Heart left ventricle (tissue), 16 donors: ENCODE results near the gene ELFN1. TPM values are rescaled to one million over a fixed set of nuclear protein-coding genes. Genes with fewer than 3 reads are reported as not detected.

Experiments used
- ATAC-seq, 4 donors: fragments of 200-7000 bp; cut with Tn5 transposase; one replicate each; pipeline ENCODE4 v1.9.1; 2020 to 2022; ENCODE audit warnings: moderate library complexity in 4 of 4, mild to moderate bottlenecking in 3 of 4, moderate number of reproducible peaks in 1 of 4
- DNase-seq, 5 donors: peaks; one replicate each; pipeline ENCODE4 v3.0.0-alpha.2; 2020
- H3K27ac ChIP-seq, 12 donors: fragments of 200-600 bp; sonication (generic) in 4 of 12; one replicate each; pipeline versions ENCODE4 v1.5.0 to v1.8.0; 2016 to 2022; ENCODE audit warnings: mild to moderate bottlenecking in 2 of 12
- H3K27me3 ChIP-seq, 9 donors: fragments of 200-600 bp; sonication (generic) in 2 of 9; one replicate each; pipeline versions ENCODE4 v1.5.1 to v1.8.0; 2016 to 2022; ENCODE audit warnings: mild to moderate bottlenecking in 3 of 9
- H3K36me3 ChIP-seq, 9 donors: fragments of 200-600 bp; sonication (generic) in 2 of 9; one replicate each; pipeline versions ENCODE4 v1.5.0 to v1.8.0; 2018 to 2022; ENCODE audit warnings: mild to moderate bottlenecking in 2 of 9
- H3K4me1 ChIP-seq, 12 donors: fragments of 200-600 bp; sonication (generic) in 4 of 12; one replicate each; pipeline versions ENCODE4 v1.5.0 to v1.8.0; 2016 to 2022; ENCODE audit warnings: mild to moderate bottlenecking in 3 of 12
- H3K4me3 ChIP-seq, 12 donors: fragments of 200-600 bp; sonication (generic) in 4 of 12; one replicate each; pipeline versions ENCODE4 v1.5.0 to v1.8.0; 2017 to 2022; ENCODE audit warnings: mild to moderate bottlenecking in 9 of 12, moderate library complexity in 4 of 12
- H3K9me3 ChIP-seq, 12 donors: fragments of 200-600 bp; sonication (generic) in 4 of 12; one replicate each; pipeline versions ENCODE4 v1.5.0 to v1.8.0; 2016 to 2022; ENCODE audit warnings: mild to moderate bottlenecking in 1 of 12
- POLR2A ChIP-seq, 2 donors: fragments of 450-650 bp; IDR thresholded peaks; one replicate each; pipeline ENCODE4 v1.6.1; 2017; ENCODE audit warnings: antibody characterized with exemption in 2 of 2, mild to moderate bottlenecking in 2 of 2, moderate library complexity in 2 of 2
- WGBS, 4 donors: extraction: QIAGEN DNeasy Blood & Tissue Kit in 2 of 4; methylation state at CpG; one replicate each; pipeline versions ENCODE4 v1.1.5 to v1.1.7; 2013 to 2018; 5-methylcytosine and 5-hydroxymethylcytosine counted together
- intact Hi-C, 10 donors: fragments of 100-400 bp; cut with DNase I; formaldehyde crosslinking; loops; one replicate each; pipeline versions ENCODE4 v1.11.1 to v1.14.2; 2022
- polyA plus RNA-seq, 2 donors: library from polyadenylated mRNA; stranded (reverse); fragments of 200-250 nt; gene quantifications; one replicate each; pipeline ENCODE4 v1.2.3, GENCODE V29; 2013
- total RNA-seq, 9 donors: library from RNA; depleted of rRNA in 2 of 9; stranded (reverse); fragments of >200 nt in 2 of 9; fragmentation: NEBNext Ultra II Directional in 3 of 9; extraction: Animal tissue kit (Norgen Biotek cat#: 25700) in 3 of 9; gene quantifications; one replicate each; pipeline versions ENCODE4 v1.1.0 to v1.2.4, GENCODE V29; 2016 to 2023
- TF ChIP-seq, protein P1 (sequence below), 12 donors: fragments of 200-600 bp; sonication (generic) in 4 of 12; IDR thresholded peaks; one replicate each; pipeline versions ENCODE4 v1.5.0 to v1.8.0; 2018 to 2022; ENCODE audit warnings: antibody characterized with exemption in 12 of 12, mild to moderate bottlenecking in 5 of 12
- donor health status: ischemic (EF 13 %, LVEDD 7.1; RV severe dilation, severe dysfunction).
- donor health status: healthy with polysubstance abuse.
- donor health status: DM: no; HTN: yes; CAD: no.
- donor health status: DM: no; HTN: no; CAD: no.
- donor health status: ischemic (EF 25% LVEDD 6.9; RV normal size, moderate dysfunction).
- donor health status: ischemic (EF 25% LVEDD 5.7; RV mildly dilated, moderate dysfunction).
- donor health status: healthy.
- donor health status: DM: yes; HTN: yes; CAD: no.
- donor health status: ischemic (EF 35%, LVEDD 5.7; RV mildly dilated, moderate dysfunction).
- donor health status: nonischemic (EF 11% LVEDD 7.7; RV severe dilation, severe dysfunction).
- donor health status: DM: yes; HTN: yes; CAD: no.
- donor health status: PGD.
- donor health status: ischemic (EF 29% LVEDD 5.4; RV normal size, mild dysfunction).
- donor health status: nonischemic (EF 23%, LVEDD 6.1; RV moderate dilation, normal function).

Gene ELFN1
- total and polyA plus RNA-seq, 11 donors = 2.6 to 18.6 (median 6.6) TPM

DNA sequence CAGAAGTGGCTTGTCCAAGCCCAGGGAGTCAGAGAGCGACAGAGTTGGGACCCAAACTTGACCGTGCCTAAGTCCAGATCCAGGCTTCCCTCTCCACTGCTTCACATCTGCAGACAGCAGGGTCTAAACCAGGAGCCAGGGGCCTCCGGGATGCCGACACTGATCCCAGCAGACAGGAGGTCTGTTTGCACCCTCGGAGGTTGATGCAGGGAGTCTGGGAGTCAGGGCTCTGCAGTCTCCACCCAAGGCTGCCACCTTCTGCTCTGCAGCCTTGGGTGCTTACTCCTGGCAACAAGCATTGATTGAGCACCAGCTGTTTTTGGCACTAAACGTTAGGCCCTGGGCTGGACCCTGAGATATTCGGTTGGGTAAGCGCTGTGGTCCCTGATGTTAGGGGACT lies 21.0 kb downstream of the ELFN1 start:
- H3K36me3 ChIP-seq = peaks cover 0 to 9% (median 0%) of the 10 kb centered on the region in 9 donors
- peak in 3 of 5 donors; percentile 7 to 15 (median 13) for DNase-seq
- peaks cover 0 to 12% (median 0%) of the 10 kb centered on the region in 12 donors for H3K9me3 ChIP-seq
- intact Hi-C loops = no loop called here
- TF ChIP-seq, protein P1, sequence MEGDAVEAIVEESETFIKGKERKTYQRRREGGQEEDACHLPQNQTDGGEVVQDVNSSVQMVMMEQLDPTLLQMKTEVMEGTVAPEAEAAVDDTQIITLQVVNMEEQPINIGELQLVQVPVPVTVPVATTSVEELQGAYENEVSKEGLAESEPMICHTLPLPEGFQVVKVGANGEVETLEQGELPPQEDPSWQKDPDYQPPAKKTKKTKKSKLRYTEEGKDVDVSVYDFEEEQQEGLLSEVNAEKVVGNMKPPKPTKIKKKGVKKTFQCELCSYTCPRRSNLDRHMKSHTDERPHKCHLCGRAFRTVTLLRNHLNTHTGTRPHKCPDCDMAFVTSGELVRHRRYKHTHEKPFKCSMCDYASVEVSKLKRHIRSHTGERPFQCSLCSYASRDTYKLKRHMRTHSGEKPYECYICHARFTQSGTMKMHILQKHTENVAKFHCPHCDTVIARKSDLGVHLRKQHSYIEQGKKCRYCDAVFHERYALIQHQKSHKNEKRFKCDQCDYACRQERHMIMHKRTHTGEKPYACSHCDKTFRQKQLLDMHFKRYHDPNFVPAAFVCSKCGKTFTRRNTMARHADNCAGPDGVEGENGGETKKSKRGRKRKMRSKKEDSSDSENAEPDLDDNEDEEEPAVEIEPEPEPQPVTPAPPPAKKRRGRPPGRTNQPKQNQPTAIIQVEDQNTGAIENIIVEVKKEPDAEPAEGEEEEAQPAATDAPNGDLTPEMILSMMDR (IDR thresholded peaks at IDR 0.05) = no peak
- TF ChIP-seq POLR2A (IDR thresholded peaks at IDR 0.05) = no peak
- 77 to 89% (median 88%) methylated on average over 5 to 8 of the region's 8 CpGs for WGBS, 4 donors
- no peak overlapping the region for H3K4me3 ChIP-seq
- H3K4me1 ChIP-seq = peaks cover 0 to 40% (median 7%) of the 10 kb centered on the region in 12 donors
- no peak for ATAC-seq
- no peaks in the 10 kb centered on the region for H3K27me3 ChIP-seq
- H3K27ac ChIP-seq = peak overlapping the region in 9 of 12 donors; percentile 31 to 87 (median 75)

DNA sequence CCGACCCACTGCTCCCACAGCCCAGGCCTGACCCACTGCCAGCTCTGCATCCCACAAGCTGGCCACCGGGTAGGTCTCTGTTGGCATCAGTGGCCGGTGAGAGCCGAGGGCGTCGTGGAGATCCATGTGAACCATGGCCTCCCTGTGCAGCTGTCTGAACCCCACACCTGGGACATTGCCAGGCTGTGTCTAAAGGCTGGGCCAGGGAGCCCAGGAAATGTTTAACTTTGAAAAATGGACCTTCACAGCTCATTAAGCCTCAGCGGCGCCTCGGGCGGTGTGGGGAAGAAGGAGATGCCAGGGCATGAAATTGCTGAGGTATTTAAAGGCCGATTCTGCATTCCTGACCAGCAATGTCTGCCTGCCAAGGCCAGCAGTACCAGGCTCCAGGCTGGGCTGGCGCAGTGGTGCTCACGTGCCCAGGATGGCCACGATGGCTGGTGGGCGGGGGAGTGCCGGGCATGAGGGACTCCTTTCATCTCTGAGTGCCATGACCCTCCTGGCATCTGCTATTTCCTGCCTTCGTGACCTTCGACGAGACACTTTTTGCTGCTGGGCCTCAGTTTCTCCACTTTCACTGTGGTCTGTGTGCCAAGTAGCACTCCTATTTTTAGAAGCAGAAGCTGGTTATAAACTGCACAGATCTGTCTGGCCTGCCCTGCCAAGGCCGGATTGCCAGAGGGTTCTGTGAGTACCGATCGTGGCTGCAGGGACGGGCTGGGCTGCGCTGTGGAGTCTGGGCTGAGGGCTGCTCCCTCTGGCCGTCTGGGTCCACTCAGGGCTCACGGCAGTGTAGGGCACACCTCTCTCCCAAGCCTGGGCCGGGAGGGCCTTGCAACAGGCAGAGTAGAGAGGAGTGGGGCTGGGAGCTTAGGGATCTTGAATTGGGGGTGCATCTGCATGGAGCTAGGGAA lies 21.8 kb downstream of the ELFN1 start:
- ATAC-seq (peak; percentile 87 to 91 (median 88)), DNase-seq (peak; percentile 51 to 82 (median 73))
- TF ChIP-seq, protein P1 (IDR thresholded peaks at IDR 0.05) = no peak
- no peak for TF ChIP-seq POLR2A (IDR thresholded peaks at IDR 0.05)
- Histone ChIP-seq H3K4me1 (peaks cover 0 to 40% (median 7%) of the 10 kb centered on the region in 12 donors), H3K9me3 (peaks cover 0 to 12% (median 0%) of the 10 kb centered on the region in 12 donors), H3K4me3 (no peak overlapping the region), H3K27me3 (no peaks in the 10 kb centered on the region), H3K36me3 (peaks cover 0 to 9% (median 0%) of the 10 kb centered on the region in 9 donors), H3K27ac (peak overlapping the region in 11 of 12 donors; percentile 31 to 87 (median 70))
- WGBS, 4 donors = 50 to 59% (median 58%) methylated on average over 19 to 27 of the region's 27 CpGs
- intact Hi-C loops = no loop called here

DNA sequence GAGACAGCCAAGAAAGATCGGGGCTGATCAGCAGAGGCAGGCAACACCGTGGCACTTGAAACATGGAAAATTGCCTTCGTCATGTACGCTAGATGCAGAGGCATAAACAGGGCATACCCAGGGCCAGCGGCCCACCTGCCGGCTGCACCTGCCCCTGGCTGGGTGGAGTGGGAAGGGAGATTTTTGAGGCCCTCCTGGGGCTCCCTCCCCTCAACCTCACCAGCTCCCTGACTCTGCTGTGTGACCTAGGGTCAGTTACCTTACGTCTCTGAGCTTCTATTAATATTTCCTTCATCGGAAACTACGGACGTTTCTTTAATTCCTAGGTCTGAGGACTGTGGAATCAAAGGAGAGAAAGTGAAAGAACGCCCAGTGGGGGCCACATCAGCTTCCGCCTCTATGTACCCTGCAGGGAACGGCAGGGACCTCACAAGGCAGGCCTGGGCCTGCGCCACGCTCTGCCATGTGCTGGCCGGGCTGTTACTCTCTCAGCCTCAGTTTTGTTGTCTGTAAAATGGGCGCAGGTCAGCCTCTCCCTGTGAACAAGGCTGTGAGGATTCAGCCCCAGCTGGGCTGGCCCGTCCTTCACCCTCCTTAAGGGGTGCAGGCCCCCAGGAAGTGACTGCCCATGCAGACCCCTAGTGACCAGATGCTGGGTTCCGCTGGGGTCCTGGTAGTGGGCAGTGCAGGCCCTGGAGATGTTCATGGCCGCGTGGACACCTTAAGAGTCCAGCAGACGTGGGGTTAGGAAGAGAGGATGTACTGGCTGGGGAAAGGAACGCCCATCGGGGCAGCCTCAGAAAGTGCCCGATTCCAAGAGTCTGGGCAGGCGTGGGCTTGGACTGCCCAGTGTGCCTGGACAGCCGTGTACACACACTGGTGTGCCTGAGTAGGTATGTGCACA lies 22.7 kb downstream of the ELFN1 start:
- ATAC-seq = no peak
- TF ChIP-seq POLR2A (IDR thresholded peaks at IDR 0.05) = no peak
- TF ChIP-seq, protein P1 (IDR thresholded peaks at IDR 0.05) = no peak
- intact Hi-C loops = no loop called here
- Histone ChIP-seq H3K4me3 (no peak overlapping the region), H3K27ac (peak overlapping the region in 10 of 12 donors; percentile 31 to 87 (median 72)), H3K4me1 (peaks cover 0 to 40% (median 7%) of the 10 kb centered on the region in 12 donors), H3K9me3 (peaks cover 0 to 6% (median 0%) of the 10 kb centered on the region in 12 donors), H3K36me3 (peaks cover 0 to 9% (median 0%) of the 10 kb centered on the region in 9 donors), H3K27me3 (no peaks in the 10 kb centered on the region)
- WGBS, 4 donors = 85 to 89% (median 87%) methylated on average over 25 to 27 of the region's 27 CpGs
- peak in 3 of 5 donors; percentile 12 to 52 (median 16) for DNase-seq
